GM10266 (cell line): ENCODE results near the gene RIC8A.

Experiments used
- DNase-seq: peaks from one replicate; pipeline ENCODE4 v3.0.0; 2012; ENCODE audit errors: extremely low spot score
- TF ChIP-seq, protein P1 (sequence below): IDR thresholded peaks from 2 replicates; pipeline ENCODE4 v1.5.1; 2012; ENCODE audit warnings: mild to moderate bottlenecking, low read depth; ENCODE audit not compliant: control insufficient read depth, insufficient read depth; ENCODE audit errors: missing control alignments

RIC8A gene

GRCh38 chr11:207863-208180 is 314 bp downstream of the RIC8A start:
- DNase-seq = peak; percentile 57

GRCh38 chr11:208181-208916 is 841 bp downstream of the RIC8A start:
- DNase-seq = peak; percentile 94

More at GRCh38 chr11:207863-208180, 314 bp downstream of the RIC8A start:
- TF ChIP-seq, protein P1, sequence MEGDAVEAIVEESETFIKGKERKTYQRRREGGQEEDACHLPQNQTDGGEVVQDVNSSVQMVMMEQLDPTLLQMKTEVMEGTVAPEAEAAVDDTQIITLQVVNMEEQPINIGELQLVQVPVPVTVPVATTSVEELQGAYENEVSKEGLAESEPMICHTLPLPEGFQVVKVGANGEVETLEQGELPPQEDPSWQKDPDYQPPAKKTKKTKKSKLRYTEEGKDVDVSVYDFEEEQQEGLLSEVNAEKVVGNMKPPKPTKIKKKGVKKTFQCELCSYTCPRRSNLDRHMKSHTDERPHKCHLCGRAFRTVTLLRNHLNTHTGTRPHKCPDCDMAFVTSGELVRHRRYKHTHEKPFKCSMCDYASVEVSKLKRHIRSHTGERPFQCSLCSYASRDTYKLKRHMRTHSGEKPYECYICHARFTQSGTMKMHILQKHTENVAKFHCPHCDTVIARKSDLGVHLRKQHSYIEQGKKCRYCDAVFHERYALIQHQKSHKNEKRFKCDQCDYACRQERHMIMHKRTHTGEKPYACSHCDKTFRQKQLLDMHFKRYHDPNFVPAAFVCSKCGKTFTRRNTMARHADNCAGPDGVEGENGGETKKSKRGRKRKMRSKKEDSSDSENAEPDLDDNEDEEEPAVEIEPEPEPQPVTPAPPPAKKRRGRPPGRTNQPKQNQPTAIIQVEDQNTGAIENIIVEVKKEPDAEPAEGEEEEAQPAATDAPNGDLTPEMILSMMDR = no peak

DNA sequence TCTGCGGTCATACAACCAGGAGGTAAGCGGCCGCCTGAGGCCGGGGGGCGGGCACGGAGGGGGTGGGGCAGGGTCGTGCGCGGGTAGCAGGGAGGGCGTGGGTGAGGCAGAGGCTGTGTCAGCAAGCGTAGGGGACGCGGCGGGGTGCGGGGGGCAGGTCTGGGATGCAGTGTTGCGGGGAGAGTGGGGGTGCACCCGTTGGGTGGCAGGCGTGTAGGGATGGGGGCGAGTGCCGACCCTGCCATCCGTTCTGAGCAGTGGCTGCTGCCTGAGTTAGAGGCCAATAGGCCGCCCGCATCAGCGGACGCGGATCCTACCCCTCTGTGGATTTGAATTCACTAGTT is 1.4 kb downstream of the RIC8A start:
- TF ChIP-seq, protein P1 = no peak
- DNase-seq = no peak

More at GRCh38 chr11:208181-208916, 841 bp downstream of the RIC8A start:
- TF ChIP-seq, protein P1 = peak; percentile 6

- no peak for DNase-seq
- TF ChIP-seq, protein P1 = no peak
These were observed 2.0 kb downstream of the RIC8A start for GRCh38 chr11:209275-210121.

DNA sequence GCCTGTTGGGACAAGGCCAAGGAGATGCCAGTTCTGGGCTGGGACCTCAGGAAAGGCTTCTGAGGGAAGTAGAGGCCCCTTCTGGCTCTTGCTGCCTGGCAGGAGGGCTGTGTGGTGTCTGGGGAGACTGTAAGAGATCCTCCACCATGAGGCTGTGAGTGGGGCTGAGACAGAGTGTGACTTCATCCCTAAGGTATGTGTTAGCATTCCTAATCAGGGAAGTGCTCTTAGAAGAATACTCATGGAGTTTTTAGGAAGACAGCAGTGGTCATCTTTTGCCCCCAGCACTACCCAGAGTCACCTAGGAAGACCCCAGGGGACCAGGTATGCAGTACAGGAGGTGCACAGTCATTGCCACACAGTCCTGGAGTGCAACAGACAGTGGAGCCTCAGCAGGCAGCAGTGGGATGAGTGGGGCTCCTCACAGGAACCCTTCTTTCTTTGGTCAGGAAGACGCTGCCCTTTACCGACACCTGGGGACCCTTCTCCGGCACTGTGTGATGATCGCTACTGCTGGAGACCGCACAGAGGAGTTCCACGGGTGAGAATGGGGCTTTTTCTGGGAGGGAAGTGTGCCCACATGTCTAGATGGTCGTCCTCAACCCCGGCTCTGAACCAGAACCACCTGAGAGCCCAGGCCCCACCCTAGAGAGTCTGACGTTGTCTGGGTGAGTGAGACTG is 2.8 kb downstream of the RIC8A start:
- TF ChIP-seq, protein P1 = no peak
- no peak for DNase-seq

- TF ChIP-seq, protein P1 = no peak
- no peak for DNase-seq
These were observed 3.3 kb downstream of the RIC8A start for GRCh38 chr11:210803-211180.
